K562 (cell line): ENCODE results near the gene PYDC1. TPM values are rescaled to one million over a fixed set of nuclear protein-coding genes. Genes with fewer than 3 reads are reported as not detected.
"Not testable (repeated sequence)": the region's sequence is repeated elsewhere in the genome, so short reads cannot be mapped to it uniquely, and the experiment has no call there.

ENCODE experiments used
- ATAC-seq: fragments of 200-7000 bp; cut with Tn5 transposase; 3 replicates; pipeline ENCODE4 v1.9.1; 2020; ENCODE audit warnings: moderate library complexity
- BruUV-seq: library from RNA; stranded (reverse); fragments of 400-500 nt; replicated peaks from 2 replicates; lab custom pipeline; 2021; lab: Mats Ljungman, UMichigan
- CTCF ChIA-PET: fragments of 300-600 bp; formaldehyde crosslinking; extraction: SDS; loops from one replicate; lab custom pipeline; 2021; ENCODE audit warnings: low intra/inter-chr PET ratio; lab: Yijun Ruan, JAX
- POLR2A ChIA-PET: fragments of 300-600, 350-650 bp; sonication (Branson Sonifier 250); formaldehyde crosslinking; extraction: SDS; loops from one replicate; lab custom pipeline; 2021; ENCODE audit warnings: antibody characterized with exemption, inconsistent platforms; lab: Yijun Ruan, JAX
- DNase-seq, 4 experiments: peaks; one replicate each; pipeline versions ENCODE4 v3.0.0 to v3.0.0-alpha.2; 2011 to 2018; ENCODE audit warnings: low spot score in 3 of 4, mixed read lengths in 3 of 4; ENCODE audit errors: extremely low read depth in 1 of 4
- FAIRE-seq: peaks from 2 replicates; lab custom pipeline; 2011; peaks lifted over from hg19 to GRCh38; lab: Jason Lieb, UNC
- H2AFZ ChIP-seq: 2 replicates; pipeline ENCODE4 v1.6.0; 2011; ENCODE audit warnings: low read depth, low read length, control low read depth, inconsistent platforms
- H3K27ac ChIP-seq: fragments of 200-600 bp; 3 replicates; pipeline ENCODE4 v1.8.0; 2011; ENCODE audit warnings: low read depth, mild to moderate bottlenecking, control low read depth, inconsistent platforms, low read length, moderate library complexity, mixed read lengths; ENCODE audit errors: extremely low read depth
- H3K27me3 ChIP-seq, 2 experiments: fragments of 300-600 bp in 1 of 2; 2 replicates in 1 of 2; 3 replicates in 1 of 2; pipeline versions ENCODE4 v1.6.0 to v1.8.0; 2011; ENCODE audit warnings: inconsistent platforms in 2 of 2, low read length in 2 of 2, mild to moderate bottlenecking in 1 of 2, mixed read lengths in 1 of 2, moderate library complexity in 1 of 2; ENCODE audit not compliant: control insufficient read depth in 2 of 2, insufficient read depth in 2 of 2
- H3K36me3 ChIP-seq: fragments of 300-600 bp; 3 replicates; pipeline ENCODE4 v1.8.0; 2011; ENCODE audit warnings: mild to moderate bottlenecking, low read length, inconsistent platforms; ENCODE audit not compliant: control insufficient read depth, insufficient read depth
- H3K4me1 ChIP-seq, 2 experiments: fragments of 200-600 bp in 1 of 2; replicated peaks in 1 of 2; 2 replicates in 1 of 2; 3 replicates in 1 of 2; pipeline versions ENCODE4 v1.5.1 to v1.8.0; 2011; ENCODE audit warnings: inconsistent platforms in 2 of 2, low read length in 2 of 2, mild to moderate bottlenecking in 1 of 2, mixed read lengths in 1 of 2, moderate library complexity in 1 of 2; ENCODE audit not compliant: control insufficient read depth in 2 of 2, insufficient read depth in 2 of 2
- H3K4me2 ChIP-seq: 2 replicates; pipeline ENCODE4 v1.6.1; 2011; ENCODE audit warnings: low read length, control low read depth, inconsistent platforms, mixed read lengths; ENCODE audit not compliant: insufficient read depth
- H3K4me3 ChIP-seq: fragments of 200-600 bp; sonication (generic), shearing (Covaris generic); 2 replicates; pipeline ENCODE4 v1.5.1; 2016; ENCODE audit warnings: control low read depth, inconsistent platforms
- H3K79me2 ChIP-seq: fragments of 200-600 bp; 3 replicates; pipeline ENCODE4 v1.8.0; 2011; ENCODE audit warnings: low read length, inconsistent platforms; ENCODE audit not compliant: control insufficient read depth, insufficient read depth
- H3K9ac ChIP-seq, 2 experiments: 2 replicates each; pipeline versions ENCODE4 v1.6.0 to v1.6.1; 2011; ENCODE audit warnings: low read depth in 2 of 2, low read length in 2 of 2, control low read depth in 1 of 2, inconsistent platforms in 1 of 2, mild to moderate bottlenecking in 1 of 2, mixed read lengths in 1 of 2; ENCODE audit not compliant: insufficient read depth in 1 of 2
- H3K9me1 ChIP-seq: one replicate; pipeline ENCODE4 v1.6.0; 2011; ENCODE audit warnings: inconsistent platforms, mild to moderate bottlenecking, low read length, moderate library complexity; ENCODE audit not compliant: control insufficient read depth, insufficient read depth
- H3K9me3 ChIP-seq: replicated peaks from 2 replicates; pipeline ENCODE4 v1.5.1; 2011; ENCODE audit warnings: low read depth, low read length, inconsistent platforms; ENCODE audit not compliant: control insufficient read depth, insufficient read depth
- H4K20me1 ChIP-seq: replicated peaks from 2 replicates; pipeline ENCODE4 v1.6.1; 2011; ENCODE audit warnings: low read length, inconsistent platforms, mixed read lengths; ENCODE audit not compliant: control insufficient read depth, insufficient read depth
- ADNP ChIP-seq: fragments of 200-800 bp; sonication (Bioruptor generic); IDR thresholded peaks from 2 replicates; pipeline ENCODE4 v1.6.1; 2016; ENCODE audit warnings: missing genetic modification characterization, missing compliant biosample characterization
- CAMTA2 ChIP-seq: fragments of 250-450 bp; sonication (Bioruptor Pico); conservative IDR thresholded peaks from 2 replicates; pipeline ENCODE4 v1.5.1; 2022
- CBFA2T2 ChIP-seq: fragments of 450-650 bp; conservative IDR thresholded peaks from 2 replicates; pipeline ENCODE4 v1.6.1; 2017; ENCODE audit warnings: mild to moderate bottlenecking
- CBX3 ChIP-seq, 2 experiments: IDR thresholded peaks; 1 replicate in 1 of 2; 2 replicates in 1 of 2; pipeline ENCODE4 v1.6.1; 2012; ENCODE audit warnings: inconsistent platforms in 2 of 2, low read length in 2 of 2, borderline replicate concordance in 1 of 2, control low read depth in 1 of 2
- CTBP1 ChIP-seq: fragments of 450-650 bp; IDR thresholded peaks from 2 replicates; pipeline ENCODE4 v1.6.1; 2016; ENCODE audit warnings: borderline replicate concordance
- DACH1 ChIP-seq: fragments of 450-650 bp; IDR thresholded peaks from 2 replicates; pipeline ENCODE4 v1.6.1; 2018; ENCODE audit not compliant: partially characterized antibody
- DPF2 ChIP-seq: fragments of 450-650 bp; IDR thresholded peaks from 2 replicates; pipeline ENCODE4 v1.6.1; 2016
- POLR2G ChIP-seq: fragments of 200-400 bp; formaldehyde crosslinking; IDR thresholded peaks from 2 replicates; pipeline ENCODE4 v1.6.1; 2017; ENCODE audit warnings: low read depth, mild to moderate bottlenecking, antibody characterized with exemption, low read length, moderate library complexity
- YY1 ChIP-seq, 3 experiments: IDR thresholded peaks; 2 replicates each; pipeline ENCODE4 v1.6.1; 2011; ENCODE audit warnings: low read length in 2 of 3, mild to moderate bottlenecking in 2 of 3, moderate library complexity in 2 of 3, borderline replicate concordance in 1 of 3, control low read depth in 1 of 3, low read depth in 1 of 3; ENCODE audit not compliant: insufficient read depth in 3 of 3, insufficient replicate concordance in 2 of 3, control insufficient read depth in 1 of 3, insufficient read length in 1 of 3; ENCODE audit errors: extremely low read depth in 1 of 3
- ZC3H4 ChIP-seq: sonication (generic); formaldehyde crosslinking; IDR thresholded peaks from 2 replicates; pipeline ENCODE4 v1.9.0; 2021; ENCODE audit warnings: missing genetic modification reagents, borderline replicate concordance
- ZEB2 ChIP-seq: fragments of 450-650 bp; IDR thresholded peaks from 2 replicates; pipeline ENCODE4 v1.6.1; 2016
- ZNF280B ChIP-seq: fragments of 250-450 bp; sonication (Bioruptor Pico); IDR thresholded peaks from 2 replicates; pipeline ENCODE4 v1.5.1; 2021; ENCODE audit warnings: mild to moderate bottlenecking
- ZNF3 ChIP-seq: fragments of 250-450 bp; sonication (Bioruptor Pico); IDR thresholded peaks from 2 replicates; pipeline ENCODE4 v1.5.0; 2021; ENCODE audit warnings: mild to moderate bottlenecking, moderate library complexity
- ZNF76 ChIP-seq: fragments of 250-450 bp; sonication (Bioruptor Pico); IDR thresholded peaks from 2 replicates; pipeline ENCODE4 v1.4.0; 2020; ENCODE audit warnings: mild to moderate bottlenecking, moderate library complexity, borderline replicate concordance
- WGBS: fragments of 100-300 bp; shearing (Covaris generic); methylation state at CpG from one replicate; pipeline ENCODE4 v1.1.6; 2016; ENCODE audit warnings: low coverage, mixed read lengths; ENCODE audit not compliant: insufficient coverage; ENCODE audit errors: missing lambda C conversion rate; 5-methylcytosine and 5-hydroxymethylcytosine counted together
- in situ Hi-C: fragments of 300-500 bp; cut with MboI; formaldehyde crosslinking; loops from 4 replicates; pipeline ENCODE4 v1.15.0; 2018; ENCODE audit warnings: inconsistent platforms, mixed read lengths
- intact Hi-C: fragments of 100-400 bp; cut with micrococcal nuclease; formaldehyde crosslinking; loops from 2 replicates; pipeline ENCODE4 v1.14.2; 2022
- polyA plus RNA-seq, 8 experiments: library from polyadenylated mRNA; depleted of rRNA in 4 of 8; stranded (reverse) in 5 of 8; unstranded in 3 of 8; fragments of >200 nt; fragmentation: Nextera tagmentation in 2 of 8; fragmentation: Illumina TruSeq in 1 of 8; extraction: Ambion mirVana in 2 of 8; extraction: Trizol in 1 of 8; gene quantifications; 2 replicates each; pipeline versions ENCODE4 v1.2.1 to v1.2.3, GENCODE V29; 2011 to 2014; ENCODE audit warnings: inconsistent platforms in 1 of 8, missing spikeins in 1 of 8
- total RNA-seq, 7 experiments: library from RNA; depleted of rRNA in 6 of 7; stranded (reverse); fragments of >200 nt in 6 of 7; fragmentation: Illumina TruSeq in 2 of 7; extraction: Trizol in 2 of 7; gene quantifications; 2 replicates each; pipeline versions ENCODE4 v1.2.1 to v1.2.3, GENCODE V29; 2011 to 2021; ENCODE audit warnings: low replicate concordance in 1 of 7

Gene PYDC1
- total and polyA plus RNA-seq, 9 of the 15 experiments (the other 6 are each of a cell fraction or from before 2014, with no cell fraction given), result not detected

GRCh38 chr16:31200111-31200510 lies 16.8 kb downstream of the PYDC1 start:
- not testable (repeated sequence) for H3K9me1 ChIP-seq, H3K79me2 ChIP-seq, H3K9me3 ChIP-seq, ATAC-seq, H2AFZ ChIP-seq, BruUV-seq, H3K27ac ChIP-seq, H3K9ac ChIP-seq, FAIRE-seq, H3K4me3 ChIP-seq, DNase-seq, H3K27me3 ChIP-seq, H3K4me2 ChIP-seq
- H3K36me3 ChIP-seq, result peaks cover 20% of the 10 kb centered on the region
- in situ Hi-C loops, result loop anchor here (5.0 kb wide), 1 partner anchor 92 kb away; no protein-coding TSS in a partner anchor
- H4K20me1 ChIP-seq, result peaks cover 19% of the 10 kb centered on the region
- CTCF ChIA-PET, result interaction anchor here (1.0 kb wide), 1 partner anchor 99 kb away, joined by 3 read pairs; no protein-coding TSS in a partner anchor
- intact Hi-C loops, result loop anchor here (2.0 to 10.0 kb wide), 4 partner anchors 53 to 665 kb away; no protein-coding TSS in a partner anchor
- peaks cover 14 to 33% of the 10 kb centered on the region in 2 experiments for H3K4me1 ChIP-seq
- POLR2A ChIA-PET, result interaction anchor here (1.0 to 6.2 kb wide), 6 partner anchors 11 to 193 kb away, joined by 3 to 33 read pairs (median 6); partner anchors contain the start of genes ITGAD, PYDC1 and TRIM72
- 70% methylated on average over 6 of the region's 8 CpGs for WGBS
- TF ChIP-seq POLR2G, result peak; percentile 48; the same call in 1 of the 2 replicates

- no peak for DNase-seq
- FAIRE-seq, result peak; percentile 23
- H3K9ac ChIP-seq, result no peak overlapping the region
- 50% methylated on average over 5 of the region's 5 CpGs for WGBS
- H3K36me3 ChIP-seq, result peaks cover 26% of the 10 kb centered on the region
- no peaks in the 10 kb centered on the region for H3K27me3 ChIP-seq
- intact Hi-C loops, result loop anchor here (2.0 to 10.0 kb wide), 4 partner anchors 53 to 665 kb away; no protein-coding TSS in a partner anchor
- H3K9me1 ChIP-seq, result no peaks in the 10 kb centered on the region
- no peaks in the 10 kb centered on the region for H3K79me2 ChIP-seq
- BruUV-seq, result no TSS peak
- no peak overlapping the region for H2AFZ ChIP-seq
- in situ Hi-C loops, result loop anchor here (5.0 kb wide), 1 partner anchor 93 kb away; no protein-coding TSS in a partner anchor
- no peak for ATAC-seq
- no peak overlapping the region for H3K4me3 ChIP-seq
- H3K4me1 ChIP-seq, result peaks cover 14 to 33% of the 10 kb centered on the region in 2 experiments
- ChIA-PET POLR2A (interaction anchor here (0.9 to 6.2 kb wide), 9 partner anchors 8 to 103 kb away, joined by 3 to 33 read pairs (median 10); partner anchors contain the start of genes FUS, PYDC1 and TRIM72), CTCF (no interaction called here)
- no peaks in the 10 kb centered on the region for H3K9me3 ChIP-seq
- no peak overlapping the region for H3K4me2 ChIP-seq
- no peak overlapping the region for H3K27ac ChIP-seq
- H4K20me1 ChIP-seq, result peaks cover 19% of the 10 kb centered on the region
- TF ChIP-seq CBX3 (IDR thresholded peaks at IDR 0.05; ENCODE audit: borderline replicate concordance in 1 of 2, low read length in 2 of 2) (no peak), YY1 (IDR thresholded peaks at IDR 0.05; ENCODE audit: borderline replicate concordance in 1 of 3, control insufficient read depth in 1 of 3, extremely low read depth in 1 of 3, insufficient read depth in 3 of 3, insufficient read length in 1 of 3, insufficient replicate concordance in 2 of 3, low read depth in 1 of 3, low read length in 2 of 3) (no peak), CAMTA2 (no peak), DPF2 (no peak), CTBP1 (no peak), ZEB2 (peak; percentile 64), DACH1 (no peak), ZNF76 (CRISPR knock-in tag) (no peak), ZNF3 (CRISPR knock-in tag) (no peak), ADNP (tag) (no peak), CBFA2T2 (0 out of 2 replicates have a peak, but pooled peaks have one; percentile 30), ZC3H4 (no peak), ZNF280B (CRISPR knock-in tag) (no peak)
Observed at GRCh38 chr16:31199430-31200041, 17.4 kb downstream of the PYDC1 start.
